LNCaP clone FGC (cell line): ENCODE measurements around the gene TMEM145.
"Not testable (repeated sequence)": the region's sequence is repeated elsewhere in the genome, so short reads cannot be mapped to it uniquely, and the experiment has no call there.

Experiments used
- DNase-seq: peaks from one replicate; pipeline ENCODE4 v3.0.0-alpha.2; 2011; ENCODE audit warnings: low read depth
- H3K4me3 ChIP-seq: 2 replicates; pipeline ENCODE4 v1.5.1; 2011; ENCODE audit warnings: mild to moderate bottlenecking, low read depth, low read length, control low read depth
- TF ChIP-seq, protein P1 (sequence below): IDR thresholded peaks from 2 replicates; pipeline ENCODE4 v1.5.1; 2012; ENCODE audit warnings: mild to moderate bottlenecking; ENCODE audit not compliant: control insufficient read depth, insufficient read depth; ENCODE audit errors: extremely low read depth

TMEM145 gene

DNA sequence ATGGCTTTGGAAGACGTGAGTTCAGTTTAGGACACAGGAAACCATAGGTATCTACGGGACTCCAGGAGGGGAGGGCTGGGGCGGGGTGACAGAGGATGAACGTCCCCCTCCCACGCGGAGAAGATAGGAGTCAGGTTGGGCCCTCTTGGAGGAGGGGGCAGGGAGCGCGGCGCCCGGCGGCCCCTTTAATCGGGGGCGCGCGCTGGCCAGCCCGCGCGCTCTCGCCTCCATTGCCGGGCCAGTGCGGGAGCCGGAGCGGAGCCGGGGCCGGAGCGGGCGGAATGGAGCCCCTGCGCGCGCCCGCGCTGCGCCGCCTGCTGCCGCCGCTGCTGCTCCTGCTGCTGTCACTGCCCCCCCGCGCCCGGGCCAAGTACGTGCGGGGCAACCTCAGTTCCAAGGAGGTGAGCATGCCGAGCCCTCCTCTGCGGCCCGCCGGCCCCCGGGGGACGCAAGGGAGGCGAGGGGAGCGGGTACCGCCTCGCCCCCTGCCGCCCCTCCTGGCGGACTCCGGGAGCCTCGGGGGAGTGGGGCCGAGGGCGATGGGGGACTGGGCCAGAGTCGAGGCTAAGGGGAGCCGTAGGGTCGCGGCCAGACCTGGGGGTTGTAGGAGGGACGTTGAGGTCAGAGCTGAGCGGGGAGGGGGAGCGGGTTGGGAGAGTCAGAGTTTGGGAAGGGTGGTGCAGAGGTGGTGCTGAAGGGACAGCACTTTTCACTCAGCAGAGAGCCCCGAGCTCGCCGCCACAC lies at the start of gene TMEM145:
TMEM145 (plus strand) TSS at position 214 of the 744 bp plus-strand sequence; CDS start at position 282, 68 bp downstream.
- no peak for DNase-seq
- H3K4me3 ChIP-seq, result peak within 1 kb of the TSS; percentile 54
- TF ChIP-seq, protein P1, sequence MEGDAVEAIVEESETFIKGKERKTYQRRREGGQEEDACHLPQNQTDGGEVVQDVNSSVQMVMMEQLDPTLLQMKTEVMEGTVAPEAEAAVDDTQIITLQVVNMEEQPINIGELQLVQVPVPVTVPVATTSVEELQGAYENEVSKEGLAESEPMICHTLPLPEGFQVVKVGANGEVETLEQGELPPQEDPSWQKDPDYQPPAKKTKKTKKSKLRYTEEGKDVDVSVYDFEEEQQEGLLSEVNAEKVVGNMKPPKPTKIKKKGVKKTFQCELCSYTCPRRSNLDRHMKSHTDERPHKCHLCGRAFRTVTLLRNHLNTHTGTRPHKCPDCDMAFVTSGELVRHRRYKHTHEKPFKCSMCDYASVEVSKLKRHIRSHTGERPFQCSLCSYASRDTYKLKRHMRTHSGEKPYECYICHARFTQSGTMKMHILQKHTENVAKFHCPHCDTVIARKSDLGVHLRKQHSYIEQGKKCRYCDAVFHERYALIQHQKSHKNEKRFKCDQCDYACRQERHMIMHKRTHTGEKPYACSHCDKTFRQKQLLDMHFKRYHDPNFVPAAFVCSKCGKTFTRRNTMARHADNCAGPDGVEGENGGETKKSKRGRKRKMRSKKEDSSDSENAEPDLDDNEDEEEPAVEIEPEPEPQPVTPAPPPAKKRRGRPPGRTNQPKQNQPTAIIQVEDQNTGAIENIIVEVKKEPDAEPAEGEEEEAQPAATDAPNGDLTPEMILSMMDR, result peak; percentile 17; the same call in 1 of the 2 replicates

DNA sequence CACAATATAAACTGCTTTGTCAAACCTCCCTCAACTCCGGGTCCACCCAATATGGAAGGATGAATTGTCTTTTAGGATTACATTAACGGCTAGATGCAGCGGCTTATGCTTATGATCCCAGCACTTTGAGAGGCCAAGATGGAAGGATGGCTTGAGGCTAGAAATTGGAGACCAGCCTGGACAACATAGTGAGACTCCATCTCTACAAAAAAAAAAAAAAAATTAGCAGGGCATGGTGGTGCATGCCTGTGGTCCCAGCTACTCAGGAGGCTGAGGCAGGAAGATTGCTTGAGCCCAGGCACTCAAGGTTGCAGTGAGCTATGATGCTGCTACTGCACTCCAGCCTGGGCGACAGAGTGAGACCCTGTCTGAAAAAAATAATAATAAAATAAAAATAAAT lies 47.0 kb upstream of the TMEM145 start:
- H3K4me3 ChIP-seq, DNase-seq: not testable (repeated sequence)

DNA sequence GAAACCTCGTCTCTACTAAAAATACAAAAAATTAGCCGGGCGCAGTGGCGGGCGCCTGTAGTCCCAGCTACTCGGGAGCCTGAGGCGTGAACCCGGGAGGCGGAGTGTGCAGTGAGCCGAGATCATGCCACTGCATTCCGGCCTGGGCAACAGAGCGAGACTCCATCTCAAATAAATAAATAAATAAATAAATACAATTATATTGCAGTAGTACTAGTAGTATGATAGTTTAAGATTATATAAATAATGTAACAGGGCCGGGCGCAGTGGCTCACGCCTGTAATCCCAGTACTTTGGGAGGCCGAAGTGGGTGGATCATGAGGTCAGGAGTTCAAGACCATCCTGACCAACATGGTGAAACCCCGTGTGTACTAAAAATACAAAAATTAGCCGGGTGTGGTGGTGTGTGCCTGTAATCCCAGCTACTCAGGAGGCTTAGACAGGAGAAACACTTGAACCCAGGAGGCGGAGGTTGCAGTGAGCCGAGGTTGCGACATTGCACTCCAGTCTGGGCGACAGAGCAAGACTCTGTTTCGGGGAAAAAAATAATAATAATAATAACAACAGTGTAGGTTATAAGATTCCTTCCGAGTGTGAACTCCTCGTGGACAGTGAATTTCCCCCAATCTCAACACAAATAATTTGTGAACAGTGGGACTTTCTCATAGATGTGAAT lies 46.0 kb upstream of the TMEM145 start:
- not testable (repeated sequence) for H3K4me3 ChIP-seq

DNA sequence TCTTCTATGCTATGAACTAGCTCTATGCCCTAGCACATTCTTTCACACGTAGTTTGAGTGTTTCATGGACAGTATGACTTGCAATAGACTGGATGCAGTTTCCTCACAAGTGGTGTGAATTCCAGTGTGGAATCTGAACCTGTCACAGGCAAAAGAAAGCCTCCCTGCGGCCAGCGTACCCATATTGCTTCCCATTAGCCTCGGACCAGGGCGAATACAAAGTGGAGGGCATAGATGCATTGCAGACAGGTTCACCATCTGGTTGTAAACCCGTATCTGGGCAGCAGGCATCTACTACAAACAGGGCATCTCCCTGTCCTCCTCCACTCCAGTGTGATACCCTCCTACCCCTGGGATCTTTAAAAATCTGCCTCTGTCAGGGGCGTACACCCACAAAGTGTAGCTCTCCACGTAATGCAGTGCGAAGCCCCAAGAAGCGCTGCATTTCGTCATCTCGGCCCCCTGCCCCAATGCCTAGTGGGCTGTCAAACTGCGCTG lies 45.4 kb upstream of the TMEM145 start:
- no peak overlapping the region for H3K4me3 ChIP-seq
- DNase-seq, result no peak
- TF ChIP-seq, protein P1, result no peak

More for the DNA sequence above, 46.0 kb upstream of the TMEM145 start:
- not testable (repeated sequence) for DNase-seq

DNA sequence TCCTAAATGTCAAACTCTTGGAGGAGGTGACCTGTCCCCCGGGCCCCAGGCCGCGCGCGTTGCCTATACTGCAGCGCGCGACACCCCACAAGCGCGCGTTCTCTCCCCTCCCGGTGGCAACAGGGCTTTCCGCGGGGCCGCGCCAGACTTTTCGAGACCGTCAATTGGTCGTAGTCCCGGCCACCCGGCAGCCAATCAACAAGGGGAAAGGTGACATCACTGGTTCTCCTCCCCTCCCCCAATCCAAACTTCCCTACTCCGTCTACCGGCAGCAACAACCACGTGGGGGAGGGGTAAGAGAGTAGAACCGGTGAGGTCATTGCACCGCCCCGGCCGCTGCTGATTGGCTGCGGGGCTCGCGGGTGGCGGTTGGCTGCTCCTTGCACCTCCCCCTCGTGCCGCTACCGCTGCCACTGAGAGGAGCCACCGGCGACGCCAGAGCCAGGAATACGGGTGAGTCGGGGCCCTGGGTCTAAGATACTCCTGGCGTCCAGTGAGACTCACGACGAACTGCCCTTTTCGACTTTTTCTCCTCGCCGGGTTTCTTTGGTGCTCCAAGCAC lies 44.9 kb upstream of the TMEM145 start:
- TF ChIP-seq, protein P1, result no peak
- DNase-seq, result peak; percentile 91

DNA sequence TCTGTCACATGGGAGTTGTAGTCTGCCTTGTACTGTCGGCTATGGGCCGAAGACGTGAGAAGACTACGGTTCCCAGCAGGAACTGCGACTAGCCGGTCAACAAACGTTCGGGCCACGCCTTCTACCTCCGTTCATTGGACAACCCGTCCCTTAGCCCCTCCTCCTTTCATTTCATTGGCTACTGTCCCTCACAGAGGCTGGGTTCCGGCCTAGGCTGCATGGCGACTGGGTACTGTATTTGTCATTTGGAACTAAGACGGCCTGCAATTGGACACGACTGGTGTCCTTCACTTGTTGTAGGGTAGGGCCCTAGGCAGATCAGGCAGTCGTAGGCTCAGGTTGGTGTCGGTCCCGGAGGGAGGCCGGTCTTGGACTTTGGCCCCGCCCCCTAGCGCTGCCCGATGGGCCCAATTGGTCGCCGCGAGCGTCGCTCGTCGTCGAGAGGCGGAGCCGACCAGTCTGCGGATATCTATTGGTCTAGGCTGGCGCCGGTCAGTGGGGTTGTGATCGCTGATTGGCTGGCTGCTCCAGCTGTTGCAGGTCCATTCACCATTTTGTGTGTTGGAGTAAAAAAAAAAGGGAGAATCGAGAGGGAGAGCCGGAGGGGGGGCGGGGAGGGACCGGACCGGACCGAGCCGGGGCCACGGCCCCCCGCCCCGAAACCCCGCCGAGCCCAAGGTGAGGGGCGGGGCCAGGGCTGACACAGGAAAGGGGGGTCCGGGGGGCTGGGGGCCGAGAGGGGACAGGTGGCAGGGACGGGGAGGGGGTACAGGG lies 44.2 kb upstream of the TMEM145 start, which contains the start of gene CIC:
CIC (plus strand) TSS at position 549 of the 774 bp plus-strand sequence. CDS start 2,532 bp downstream, outside the sequence.
- peak within 1 kb of the TSS; percentile 64 for H3K4me3 ChIP-seq
- peak; percentile 99 for DNase-seq
- TF ChIP-seq, protein P1, result no peak

More for the DNA sequence above, 44.9 kb upstream of the TMEM145 start:
- peak overlapping the region; percentile 64 for H3K4me3 ChIP-seq

DNA sequence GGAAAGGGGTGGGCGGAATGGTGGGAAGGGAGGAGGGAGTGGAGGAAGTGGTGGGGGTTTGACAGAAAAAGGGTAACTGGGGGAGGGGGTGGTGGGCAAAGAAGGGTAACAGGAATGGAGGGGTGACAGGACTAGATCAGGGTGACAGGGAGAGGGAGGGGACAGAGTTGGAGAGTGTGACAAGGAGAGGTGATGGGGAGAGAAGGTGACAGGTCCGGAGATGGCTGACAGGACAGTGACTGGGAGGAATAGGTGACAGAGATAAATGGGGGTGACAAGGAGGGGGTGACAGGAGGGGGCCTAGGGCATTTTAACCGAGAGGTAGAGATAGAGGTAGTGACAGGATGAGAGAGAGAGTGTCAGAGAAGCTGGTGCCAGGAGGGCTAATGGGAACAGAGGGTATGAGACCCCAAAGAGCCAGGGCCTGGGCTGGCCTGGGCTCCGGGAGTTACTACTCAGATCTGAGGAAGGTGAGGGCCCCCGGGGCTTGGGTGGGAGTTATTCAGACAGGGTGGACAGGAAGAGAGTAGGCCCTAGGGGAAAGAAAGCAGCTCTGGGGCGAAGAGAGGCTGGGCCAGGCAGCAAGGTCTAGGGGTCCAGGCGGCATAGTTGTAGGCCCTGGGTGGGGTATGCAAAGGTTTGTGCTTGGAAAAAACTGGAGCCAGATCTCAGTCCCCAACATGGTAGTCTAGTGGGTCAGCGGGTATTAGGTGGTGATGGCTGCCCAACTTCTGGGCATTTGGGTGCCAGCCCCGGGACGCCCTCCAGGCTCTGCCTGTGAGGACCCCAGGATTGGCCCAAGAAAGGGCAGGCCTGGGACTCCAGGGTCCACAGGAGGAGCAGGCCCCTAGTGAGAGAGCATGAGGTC lies 43.4 kb upstream of the TMEM145 start:
- H3K4me3 ChIP-seq, result peak overlapping the region; percentile 57
- TF ChIP-seq, protein P1, result no peak
- DNase-seq, result no peak
